SKM-1 treated with dmso at 0.1 percent for 144 hours (cell line): ENCODE measurements around the gene CRABP1.

Experiments used
- DNase-seq: peaks from one replicate; lab custom pipeline; 2025; ENCODE audit not compliant: unreplicated experiment; lab: John Stamatoyannopoulos, UW

The CRABP1 gene

GRCh38 chr15:78316283-78317083, 23.7 kb upstream of the CRABP1 start:
- no peak for DNase-seq

- peak; percentile 18 for DNase-seq
Observed at GRCh38 chr15:78317145-78317836, 22.9 kb upstream of the CRABP1 start.

- no peak for DNase-seq
Observed at GRCh38 chr15:78319588-78319987, 20.6 kb upstream of the CRABP1 start.

- DNase-seq = no peak
Observed at GRCh38 chr15:78320183-78320582, 20.0 kb upstream of the CRABP1 start.

- no peak for DNase-seq
Observed at GRCh38 chr15:78321041-78321570, 19.0 kb upstream of the CRABP1 start.

GRCh38 chr15:78321786-78322185, 18.4 kb upstream of the CRABP1 start:
- DNase-seq = no peak

- no peak for DNase-seq
Observed at GRCh38 chr15:78322243-78322642, 17.9 kb upstream of the CRABP1 start.

GRCh38 chr15:78322724-78323521, 17.2 kb upstream of the CRABP1 start:
- DNase-seq = no peak

- no peak for DNase-seq
Observed at GRCh38 chr15:78323693-78324092, 16.5 kb upstream of the CRABP1 start.

GRCh38 chr15:78324144-78324543, 16.0 kb upstream of the CRABP1 start:
- no peak for DNase-seq

GRCh38 chr15:78325092-78325843, 14.9 kb upstream of the CRABP1 start:
- DNase-seq = no peak

- no peak for DNase-seq
Observed at GRCh38 chr15:78327466-78327865, 12.7 kb upstream of the CRABP1 start.

GRCh38 chr15:78329625-78330024, 10.5 kb upstream of the CRABP1 start:
- DNase-seq = no peak

GRCh38 chr15:78334845-78335244, 5.3 kb upstream of the CRABP1 start:
- no peak for DNase-seq

GRCh38 chr15:78335985-78336384, 4.2 kb upstream of the CRABP1 start:
- DNase-seq = no peak

- no peak for DNase-seq
Observed at GRCh38 chr15:78338781-78339180, 1.4 kb upstream of the CRABP1 start.

GRCh38 chr15:78339559-78339958, 594 bp upstream of the CRABP1 start:
- DNase-seq = no peak

GRCh38 chr15:78341057-78341987, 1.2 kb downstream of the CRABP1 start:
- DNase-seq = no peak

- DNase-seq = no peak
Observed at GRCh38 chr15:78342021-78342420, 1.9 kb downstream of the CRABP1 start.
